IPS-18c (cell line): ENCODE results near the gene JARID2.

Source experiments
- H3K4me3 ChIP-seq: 2 replicates; pipeline ENCODE4 v1.7.0; 2013; ENCODE audit warnings: low read depth, mild to moderate bottlenecking, low read length, moderate library complexity; ENCODE audit not compliant: insufficient read depth
- H3K9me3 ChIP-seq: one replicate; pipeline ENCODE4 v1.6.1; 2013; ENCODE audit warnings: mild to moderate bottlenecking, low read length, moderate library complexity; ENCODE audit not compliant: control insufficient read depth, insufficient read depth

JARID2 gene

DNA sequence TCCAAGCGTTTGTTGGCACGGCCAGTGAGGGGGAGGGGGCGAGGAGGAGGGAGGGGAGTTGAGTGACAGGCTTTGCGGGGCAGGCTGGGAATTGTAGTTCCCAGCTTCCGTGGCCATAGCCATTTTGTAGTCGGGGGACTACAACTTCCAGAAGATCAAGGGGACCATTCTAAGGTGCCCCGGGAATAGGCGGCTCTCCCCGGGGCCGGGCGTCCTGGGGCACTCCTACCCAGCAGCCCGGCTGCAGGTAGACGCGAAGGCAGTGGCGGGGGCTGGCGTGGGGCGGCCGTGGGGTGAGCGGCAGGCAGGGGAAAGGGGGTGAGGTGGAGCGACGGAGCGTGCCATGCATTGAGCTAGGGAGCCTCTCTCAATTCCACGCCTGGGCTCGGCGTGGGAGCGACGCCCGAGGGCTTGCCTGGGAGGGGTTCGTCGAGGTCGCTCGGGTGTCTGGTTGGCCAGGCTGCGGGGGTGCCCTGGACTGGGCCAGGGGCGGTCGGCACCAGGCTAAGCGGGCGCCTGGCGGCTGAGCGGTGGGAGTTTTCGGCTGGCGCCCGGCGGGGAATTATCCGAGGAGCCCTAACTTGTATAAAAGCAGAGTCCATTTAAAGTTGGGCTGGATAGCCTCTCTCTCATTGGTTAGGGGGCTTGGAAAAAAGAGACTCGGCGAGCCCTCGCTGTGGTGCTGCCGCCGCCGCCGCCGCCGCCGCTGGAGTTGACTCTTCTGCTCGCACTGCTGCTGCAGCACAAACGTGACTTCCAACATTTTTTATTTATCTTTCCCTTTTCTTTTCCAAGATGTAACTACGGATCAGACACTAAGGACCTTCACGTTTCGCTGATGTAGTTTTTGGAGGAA lies at the start of gene JARID2:
Gene JARID2, plus strand, starts transcription at position 709 of the 856 bp plus-strand sequence. CDS start 471 bp downstream, outside the sequence.
- Histone ChIP-seq H3K9me3 (no peaks in the 10 kb centered on the region), H3K4me3 (peak within 1 kb of the TSS; percentile 93)

DNA sequence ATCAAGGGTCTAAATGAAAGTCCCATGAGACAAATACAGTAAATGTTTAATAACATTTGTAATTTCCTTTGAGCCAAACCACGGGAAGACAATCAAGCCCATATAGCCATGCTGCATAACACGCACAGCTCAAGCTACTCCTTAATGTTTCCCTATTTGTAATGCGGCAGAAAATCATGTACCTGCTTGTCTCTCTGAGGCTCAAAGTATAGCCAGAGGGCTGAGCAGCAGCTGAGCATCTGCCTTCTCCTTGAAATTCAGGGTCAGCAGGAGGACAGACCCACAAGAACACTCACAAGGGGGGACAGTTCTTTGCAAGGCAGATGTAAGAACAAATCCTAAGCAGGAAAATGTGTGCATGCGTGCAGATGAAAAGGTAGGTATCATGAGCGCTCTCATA lies 45.8 kb upstream of the JARID2 start:
- H3K9me3 ChIP-seq, result no peaks in the 10 kb centered on the region

GRCh38 chr6:15205321-15205720 lies 40.5 kb upstream of the JARID2 start:
- Histone ChIP-seq H3K4me3 (no peak overlapping the region), H3K9me3 (no peaks in the 10 kb centered on the region)

More for the DNA sequence above, 45.8 kb upstream of the JARID2 start:
- no peak overlapping the region for H3K4me3 ChIP-seq

DNA sequence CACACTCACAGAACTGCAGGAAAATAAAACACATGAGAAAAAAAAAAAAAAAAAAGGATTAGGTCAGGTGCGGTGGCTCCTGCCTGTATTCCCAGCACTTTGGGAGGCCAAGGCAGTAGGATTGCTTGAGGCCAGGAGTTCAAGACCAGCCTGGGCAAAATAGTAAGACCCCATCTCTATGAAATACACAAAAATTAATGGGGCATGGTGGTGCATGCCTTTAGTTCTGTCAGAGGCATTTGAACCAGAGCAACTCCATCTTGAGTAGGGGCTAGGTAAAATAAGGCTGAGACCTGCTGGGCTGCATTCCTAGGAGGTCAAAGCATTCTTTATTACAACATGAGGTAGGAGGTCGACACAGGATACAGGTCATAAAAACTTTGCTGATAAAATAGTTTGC lies 39.0 kb upstream of the JARID2 start:
- Histone ChIP-seq H3K4me3 (no peak overlapping the region), H3K9me3 (no peaks in the 10 kb centered on the region)

DNA sequence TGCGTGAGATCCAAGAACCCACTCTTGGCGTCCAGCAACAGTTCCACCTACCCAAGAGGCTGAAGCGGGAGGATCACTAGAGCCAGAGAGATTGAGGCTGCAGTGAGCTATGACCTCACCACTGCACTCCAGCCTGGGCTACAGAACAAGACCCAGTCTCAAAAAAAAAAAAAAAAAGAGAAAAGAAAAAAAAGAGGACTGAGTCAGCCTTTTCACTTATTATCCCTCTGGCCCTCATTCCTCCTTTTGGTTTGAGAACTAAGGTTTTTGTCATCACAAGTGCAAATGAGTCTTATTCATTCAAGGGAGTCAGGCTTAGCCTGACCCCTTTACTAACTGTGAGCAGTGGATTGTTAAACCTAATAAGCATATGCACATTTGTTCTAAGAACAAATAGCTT lies 37.9 kb upstream of the JARID2 start:
- H3K4me3 ChIP-seq, result no peak overlapping the region
- no peaks in the 10 kb centered on the region for H3K9me3 ChIP-seq

DNA sequence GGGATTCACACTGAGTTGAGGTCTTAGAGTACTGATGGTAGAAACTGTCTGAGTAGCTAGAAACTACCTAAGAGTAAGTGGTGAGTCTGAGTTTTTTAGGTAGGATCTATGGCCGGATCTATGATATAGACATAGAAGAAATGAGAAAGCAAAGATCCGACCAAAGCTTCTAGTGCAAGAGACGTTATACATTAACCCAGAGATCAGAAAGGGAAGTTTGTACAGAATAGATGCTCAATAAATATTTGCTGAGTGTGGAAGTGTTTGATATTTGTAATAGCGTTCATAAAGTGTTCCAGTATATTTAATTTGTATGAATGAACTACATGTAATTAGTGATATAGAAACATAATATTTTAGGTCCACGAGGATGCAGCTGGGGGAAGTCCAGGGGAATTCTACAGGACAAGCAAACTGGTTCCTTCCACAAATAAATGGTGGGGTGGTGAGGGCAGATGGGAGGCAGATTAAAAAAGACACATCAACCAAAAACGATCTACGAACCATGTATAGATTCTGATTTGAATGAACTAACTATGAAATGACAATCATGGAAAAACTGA lies 31.9 kb upstream of the JARID2 start:
- H3K4me3 ChIP-seq, result no peak overlapping the region
- H3K9me3 ChIP-seq, result no peaks in the 10 kb centered on the region

DNA sequence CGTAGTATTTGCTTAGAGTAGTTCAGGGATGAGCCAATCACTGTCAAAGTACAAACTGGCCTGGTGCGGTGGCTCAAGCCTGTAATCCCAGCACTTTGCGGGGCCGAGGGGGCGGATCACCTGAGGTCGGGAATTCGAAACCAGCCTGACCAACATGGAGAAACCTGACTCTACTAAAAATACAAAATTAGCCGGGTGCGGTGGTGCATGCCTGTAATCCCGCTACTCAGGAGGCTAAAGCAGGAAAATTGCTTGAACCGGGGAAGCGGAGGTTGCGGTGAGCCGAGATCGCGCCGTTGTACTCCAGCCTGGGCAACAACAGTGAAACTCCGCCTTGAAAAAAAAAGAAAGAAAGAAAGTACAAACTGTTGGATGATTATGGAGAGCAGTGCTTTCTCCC lies 27.5 kb upstream of the JARID2 start:
- no peak overlapping the region for H3K4me3 ChIP-seq
- H3K9me3 ChIP-seq, result peaks cover 2% of the 10 kb centered on the region

DNA sequence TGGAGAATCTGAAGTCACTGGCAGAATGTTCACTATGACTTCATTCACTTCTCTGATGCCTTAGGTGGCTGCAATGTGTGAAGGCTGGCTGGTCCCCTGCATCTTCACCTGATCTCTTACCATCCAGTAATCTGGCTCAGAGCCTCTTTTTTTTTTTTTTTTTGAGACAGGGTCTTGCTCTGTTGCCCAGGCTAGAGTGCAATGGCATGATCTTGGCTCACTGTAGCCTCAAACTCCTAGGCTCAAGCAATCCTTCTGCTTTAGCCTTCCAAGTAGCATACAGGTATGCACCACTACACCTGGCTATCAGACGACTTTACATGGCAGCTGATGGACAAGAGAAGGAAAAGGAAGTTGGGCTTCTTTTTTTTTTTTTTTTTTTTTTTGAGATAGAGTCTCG lies 25.8 kb upstream of the JARID2 start:
- Histone ChIP-seq H3K9me3 (peaks cover 2% of the 10 kb centered on the region), H3K4me3 (no peak overlapping the region)

DNA sequence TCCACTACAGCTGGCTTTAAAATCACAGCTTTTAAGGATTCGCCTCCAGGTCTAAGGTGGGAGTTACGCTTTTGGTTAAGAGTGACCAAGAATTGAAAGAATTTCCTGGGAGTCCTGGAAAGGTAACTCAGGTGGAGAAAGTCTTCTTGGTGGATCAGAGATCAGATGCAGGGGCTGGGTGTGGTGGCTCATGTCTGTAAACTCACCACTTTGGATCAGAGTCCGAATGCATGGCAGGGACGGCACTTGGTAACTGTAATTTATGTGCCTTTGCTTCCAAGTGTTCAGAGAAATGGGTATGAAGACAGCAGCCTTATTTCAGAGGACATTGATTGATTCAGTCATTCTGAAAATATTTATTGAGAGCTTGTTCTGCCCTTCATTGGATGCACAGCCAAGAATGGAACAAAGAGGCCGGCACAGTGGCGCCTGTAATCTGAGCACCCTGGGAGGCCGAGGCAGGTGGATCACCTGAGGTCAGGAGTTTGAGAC lies 18.0 kb upstream of the JARID2 start:
- no peak overlapping the region for H3K4me3 ChIP-seq
- H3K9me3 ChIP-seq, result no peaks in the 10 kb centered on the region

- H3K9me3 ChIP-seq, result no peaks in the 10 kb centered on the region
- no peak overlapping the region for H3K4me3 ChIP-seq
Observed at GRCh38 chr6:15230827-15231226, 15.0 kb upstream of the JARID2 start.

GRCh38 chr6:15232836-15233510 lies 12.9 kb upstream of the JARID2 start:
- Histone ChIP-seq H3K4me3 (no peak overlapping the region), H3K9me3 (no peaks in the 10 kb centered on the region)

GRCh38 chr6:15234068-15234758 lies 11.7 kb upstream of the JARID2 start:
- Histone ChIP-seq H3K4me3 (no peak overlapping the region), H3K9me3 (no peaks in the 10 kb centered on the region)

DNA sequence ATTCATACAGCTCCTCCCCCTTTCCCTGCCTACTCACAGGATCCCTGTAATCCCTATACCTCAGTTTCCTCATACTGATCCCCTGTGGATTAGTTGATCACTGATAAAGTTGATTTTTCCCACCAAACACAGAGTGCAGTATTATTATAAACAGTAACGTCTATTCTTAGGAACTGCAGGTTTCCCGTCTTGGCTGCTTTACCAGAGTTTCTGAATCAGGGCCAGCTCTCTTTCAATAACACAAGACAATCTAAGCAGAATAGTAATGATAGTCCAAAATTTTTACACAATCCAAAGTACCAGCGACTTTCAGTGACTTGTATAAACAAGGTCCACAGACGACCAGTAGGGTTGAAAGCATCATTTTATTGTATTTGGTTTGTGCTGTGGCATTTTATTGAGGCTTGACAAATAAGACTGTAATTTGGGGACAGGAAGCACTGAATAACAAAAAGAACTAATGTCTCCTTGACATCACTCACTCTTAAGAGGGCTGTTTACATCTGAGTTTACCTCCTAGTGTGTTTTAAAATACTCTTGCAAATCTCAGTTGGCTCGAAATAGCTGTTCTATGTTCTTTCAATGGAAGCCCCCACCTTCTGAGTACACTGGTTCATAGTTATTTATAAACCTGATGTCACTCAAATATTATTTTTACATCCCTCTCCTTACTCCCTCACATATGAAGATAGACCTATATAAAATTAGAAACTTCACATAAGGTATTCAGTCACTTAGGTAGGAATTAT lies 6.1 kb upstream of the JARID2 start:
- no peak overlapping the region for H3K4me3 ChIP-seq
- no peaks in the 10 kb centered on the region for H3K9me3 ChIP-seq

- no peaks in the 10 kb centered on the region for H3K9me3 ChIP-seq
- no peak overlapping the region for H3K4me3 ChIP-seq
Observed at GRCh38 chr6:15242503-15242902, 3.4 kb upstream of the JARID2 start.

DNA sequence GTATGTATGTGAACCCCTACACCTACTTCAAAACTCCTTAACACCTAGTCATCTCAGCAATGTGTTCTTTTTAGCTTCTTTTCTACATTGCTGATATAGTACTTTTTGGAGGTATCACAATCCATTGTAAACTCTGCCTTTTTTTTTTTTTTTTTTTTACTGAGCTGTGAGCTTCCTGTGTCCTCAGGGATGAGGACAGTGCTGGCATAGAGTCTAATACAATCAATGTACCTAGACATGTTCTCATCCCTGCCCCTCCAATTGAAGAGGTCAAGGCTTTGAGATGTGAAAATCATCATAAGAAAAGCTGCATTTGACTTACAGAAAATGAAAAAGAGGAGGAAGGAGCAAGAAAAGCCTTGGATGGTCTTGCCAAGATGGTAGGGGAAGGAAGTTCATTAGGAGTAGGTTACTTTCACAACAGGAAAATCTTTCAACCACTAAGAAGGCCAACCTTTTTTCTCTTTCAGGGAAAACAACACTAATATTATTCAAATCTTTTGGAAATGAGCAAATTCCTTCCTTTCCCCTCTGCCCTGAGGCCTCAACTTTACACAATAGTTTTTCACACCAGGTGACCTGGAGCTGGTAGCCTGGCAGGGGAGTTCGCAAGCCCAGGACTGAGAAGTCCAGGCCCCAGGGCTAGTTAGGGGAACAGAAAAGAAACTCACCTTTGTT lies 2.8 kb upstream of the JARID2 start:
- no peak overlapping the region; the same call in 1 of the 2 replicates for H3K4me3 ChIP-seq
- H3K9me3 ChIP-seq, result no peaks in the 10 kb centered on the region

DNA sequence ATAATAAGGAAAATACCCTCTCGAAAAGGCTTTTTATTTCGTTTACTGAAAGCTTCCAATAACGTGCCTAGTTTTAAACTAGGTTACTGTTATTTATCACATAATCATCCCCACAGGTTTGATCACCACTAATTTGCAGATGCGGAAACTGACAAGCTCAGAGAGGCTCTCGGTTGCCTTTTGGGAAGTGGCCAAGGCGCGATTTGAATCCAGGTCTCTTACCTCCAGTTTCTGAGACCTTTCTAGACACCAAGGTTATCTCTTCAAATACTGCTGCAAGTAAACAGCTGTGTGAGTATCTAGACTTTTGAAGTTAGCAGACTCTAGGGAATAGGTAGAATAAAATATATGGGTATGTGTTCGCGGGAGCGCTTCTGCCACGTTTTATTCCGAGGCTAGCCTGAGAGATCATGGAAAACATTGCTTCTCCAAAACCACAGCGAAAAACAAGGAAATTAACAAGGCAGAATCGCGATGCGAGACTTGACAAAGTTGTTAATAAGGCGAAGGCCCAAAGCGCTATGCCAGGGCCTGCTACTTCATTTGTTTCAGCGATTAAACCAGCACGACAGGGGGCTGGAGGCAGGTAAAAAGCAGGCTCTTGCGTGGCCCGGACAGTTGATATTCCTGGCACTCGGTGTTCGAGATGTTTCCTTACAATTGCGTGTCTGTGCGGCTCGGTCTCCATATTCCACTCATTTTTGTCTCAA lies 1.8 kb upstream of the JARID2 start:
- Histone ChIP-seq H3K4me3 (peak overlapping the region; percentile 76), H3K9me3 (no peaks in the 10 kb centered on the region)
